Measurements from ENCODE around the gene NFKBIZ. TPM values are rescaled to one million over a fixed set of nuclear protein-coding genes. Genes with fewer than 3 reads are reported as not detected.

NFKBIZ gene
- 10 to 100 TPM; 26.6 to 28.7 TPM for total RNA-seq

- peak; percentile 97 for DNase-seq (ENCODE audit: low spot score)
- peak within 1 kb of the TSS; percentile 98 to 99 for H3K27ac ChIP-seq
- peaks cover 24% of the 10 kb centered on the region for H3K36me3 ChIP-seq
- no peaks in the 10 kb centered on the region for H3K9me3 ChIP-seq
- no peaks in the 10 kb centered on the region for H3K27me3 ChIP-seq
- TF ChIP-seq CTCF (IDR thresholded peaks at IDR 0.05), result peak in 1 of 2 donors; percentile 16
- H3K4me1 ChIP-seq, result peaks cover 0 to 24% of the 10 kb centered on the region in 2 donors
- H3K4me3 ChIP-seq, result peak within 1 kb of the TSS; percentile 86 to 94
Measured at GRCh38 chr3:101848754-101849713, at the start of gene NFKBIZ. Gene NFKBIZ (plus strand): TSS chr3:101849514. CDS start chr3:101849629, 115 bp downstream.

- Histone ChIP-seq H3K9me3 (no peaks in the 10 kb centered on the region), H3K4me1 (peaks cover 0 to 5% of the 10 kb centered on the region in 2 donors), H3K36me3 (peaks cover 36% of the 10 kb centered on the region), H3K27ac (no peak overlapping the region), H3K27me3 (no peaks in the 10 kb centered on the region), H3K4me3 (no peak overlapping the region)
- no peak for DNase-seq (ENCODE audit: low spot score)
- no peak for TF ChIP-seq CTCF (IDR thresholded peaks at IDR 0.05)
Measured at GRCh38 chr3:101801174-101801573, 48.1 kb upstream of the NFKBIZ start.

GRCh38 chr3:101802179-101802578, 47.1 kb upstream of the NFKBIZ start:
- Histone ChIP-seq H3K36me3 (peaks cover 34% of the 10 kb centered on the region), H3K4me1 (peaks cover 0 to 5% of the 10 kb centered on the region in 2 donors)
- no peak for TF ChIP-seq CTCF (IDR thresholded peaks at IDR 0.05)

GRCh38 chr3:101803173-101803782, 46.0 kb upstream of the NFKBIZ start:
- peaks cover 34% of the 10 kb centered on the region for H3K36me3 ChIP-seq
- no peak overlapping the region for H3K4me3 ChIP-seq
- peak; percentile 51 to 88 for TF ChIP-seq CTCF (IDR thresholded peaks at IDR 0.05)
- DNase-seq (ENCODE audit: low spot score), result no peak
- H3K4me1 ChIP-seq, result peaks cover 0 to 5% of the 10 kb centered on the region in 2 donors
- H3K27ac ChIP-seq, result no peak overlapping the region
- no peaks in the 10 kb centered on the region for H3K27me3 ChIP-seq
- H3K9me3 ChIP-seq, result no peaks in the 10 kb centered on the region

More at GRCh38 chr3:101802179-101802578, 47.1 kb upstream of the NFKBIZ start:
- H3K27me3 ChIP-seq, result no peaks in the 10 kb centered on the region
- H3K9me3 ChIP-seq, result no peaks in the 10 kb centered on the region
- H3K4me3 ChIP-seq, result no peak overlapping the region
- no peak overlapping the region for H3K27ac ChIP-seq
- no peak for DNase-seq (ENCODE audit: low spot score)

- no peak for DNase-seq (ENCODE audit: low spot score)
- Histone ChIP-seq H3K4me3 (no peak overlapping the region), H3K27ac (no peak overlapping the region), H3K9me3 (no peaks in the 10 kb centered on the region), H3K4me1 (peaks cover 0 to 6% of the 10 kb centered on the region in 2 donors), H3K36me3 (peaks cover 29% of the 10 kb centered on the region), H3K27me3 (no peaks in the 10 kb centered on the region)
- TF ChIP-seq CTCF (IDR thresholded peaks at IDR 0.05), result no peak
Measured at GRCh38 chr3:101803939-101804338, 45.4 kb upstream of the NFKBIZ start.

Data from right atrium auricular region (tissue), 2 donors.